ENCODE results near the gene CEBPA.
"Not testable (repeated sequence)": the region's sequence is repeated elsewhere in the genome, so short reads cannot be mapped to it uniquely, and the experiment has no call there.

CEBPA gene

DNA sequence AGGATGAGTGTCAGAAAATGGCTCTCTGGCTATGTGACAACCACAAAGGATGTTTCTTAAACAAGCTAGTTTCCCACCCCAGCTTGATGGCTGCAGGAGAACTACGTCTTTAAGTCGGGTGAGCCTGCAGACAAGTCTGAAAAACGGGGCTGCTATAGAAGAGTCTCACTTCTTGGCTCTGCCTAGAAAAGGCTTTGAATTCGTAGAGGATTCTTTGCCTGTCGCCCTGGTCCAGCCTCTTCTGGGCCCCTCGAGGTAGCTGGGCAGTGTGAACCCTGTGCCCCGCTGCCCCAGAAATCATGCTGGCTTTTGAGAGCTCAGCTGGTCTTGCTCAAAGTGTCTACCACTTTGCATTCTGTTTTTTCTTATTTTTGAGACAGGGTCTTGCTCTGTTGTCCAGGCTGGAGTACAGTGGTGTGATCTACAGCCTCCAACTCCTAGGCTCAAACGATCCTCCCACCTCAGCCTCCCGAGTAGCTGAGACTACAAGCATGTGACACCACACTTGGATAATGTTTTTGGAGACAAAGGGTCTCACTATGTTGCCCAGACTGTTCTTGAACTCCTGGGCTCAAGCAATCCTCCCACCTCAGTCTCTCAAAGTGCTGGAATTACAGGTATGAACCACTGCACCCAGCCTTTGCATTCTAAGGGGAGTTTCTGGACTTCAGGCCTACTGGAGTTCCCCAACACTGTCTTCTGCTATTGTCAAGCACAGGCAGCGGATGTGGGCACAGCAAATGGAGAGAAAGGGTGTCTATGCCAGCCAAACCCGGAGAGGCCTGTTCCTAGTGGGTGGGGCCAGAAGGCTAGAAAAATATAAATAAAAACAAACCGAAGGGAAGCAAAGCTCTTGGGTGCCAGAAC lies 6.5 kb downstream of the CEBPA start:
- H3K9me3 ChIP-seq (ENCODE audit: control insufficient read depth in 5 of 5, low read length in 5 of 5) = no peaks in the 10 kb centered on the region
- H3K4me1 ChIP-seq (ENCODE audit: control insufficient read depth in 5 of 5, insufficient read depth in 5 of 5, low read length in 5 of 5) = peaks cover 9 to 82% (median 76%) of the 10 kb centered on the region in 5 donors
- peak overlapping the region; percentile 87 for H3K27ac ChIP-seq (ENCODE audit: low read depth, low read length)
- H3K4me3 ChIP-seq (ENCODE audit: low read depth in 1 of 5, low read length in 5 of 5) = no peak overlapping the region
- no peaks in the 10 kb centered on the region for H3K27me3 ChIP-seq (ENCODE audit: control insufficient read depth in 5 of 5, insufficient read depth in 4 of 5, low read length in 5 of 5)
- H3K9ac ChIP-seq (ENCODE audit: low read length in 5 of 5) = no peak overlapping the region
- peaks cover 0 to 10% (median 0%) of the 10 kb centered on the region in 5 donors for H3K36me3 ChIP-seq (ENCODE audit: control insufficient read depth in 5 of 5, insufficient read depth in 5 of 5, low read length in 5 of 5)

DNA sequence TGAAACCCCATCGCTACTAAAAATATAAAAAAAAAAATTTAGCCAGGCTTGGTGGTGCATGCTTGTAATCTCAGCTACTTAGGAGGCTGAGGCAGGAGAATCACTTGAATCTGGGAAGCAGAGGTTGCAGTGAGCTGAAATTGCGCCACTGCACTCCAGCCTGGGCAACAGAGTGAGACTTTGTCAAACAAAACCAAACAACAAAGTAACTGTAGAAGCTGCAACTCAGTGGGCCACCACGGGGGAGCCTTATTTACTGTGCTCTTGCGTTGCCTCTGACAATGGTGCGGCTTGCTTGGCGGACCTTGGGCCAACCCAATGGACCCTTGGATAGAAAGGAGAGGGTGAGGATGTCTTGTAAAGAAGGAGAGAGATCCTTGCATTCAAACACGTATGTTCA lies 7.3 kb downstream of the CEBPA start:
- H3K27ac ChIP-seq (ENCODE audit: low read depth, low read length) = peak overlapping the region; percentile 87
- not testable (repeated sequence) for H3K9ac ChIP-seq (ENCODE audit: low read length in 5 of 5); H3K36me3 ChIP-seq (ENCODE audit: control insufficient read depth in 5 of 5, insufficient read depth in 5 of 5, low read length in 5 of 5); H3K27me3 ChIP-seq (ENCODE audit: control insufficient read depth in 5 of 5, insufficient read depth in 4 of 5, low read length in 5 of 5); H3K4me3 ChIP-seq (ENCODE audit: low read depth in 1 of 5, low read length in 5 of 5); H3K9me3 ChIP-seq (ENCODE audit: control insufficient read depth in 5 of 5, low read length in 5 of 5)
- peaks cover 9 to 82% (median 76%) of the 10 kb centered on the region in 5 donors for H3K4me1 ChIP-seq (ENCODE audit: control insufficient read depth in 5 of 5, insufficient read depth in 5 of 5, low read length in 5 of 5)

DNA sequence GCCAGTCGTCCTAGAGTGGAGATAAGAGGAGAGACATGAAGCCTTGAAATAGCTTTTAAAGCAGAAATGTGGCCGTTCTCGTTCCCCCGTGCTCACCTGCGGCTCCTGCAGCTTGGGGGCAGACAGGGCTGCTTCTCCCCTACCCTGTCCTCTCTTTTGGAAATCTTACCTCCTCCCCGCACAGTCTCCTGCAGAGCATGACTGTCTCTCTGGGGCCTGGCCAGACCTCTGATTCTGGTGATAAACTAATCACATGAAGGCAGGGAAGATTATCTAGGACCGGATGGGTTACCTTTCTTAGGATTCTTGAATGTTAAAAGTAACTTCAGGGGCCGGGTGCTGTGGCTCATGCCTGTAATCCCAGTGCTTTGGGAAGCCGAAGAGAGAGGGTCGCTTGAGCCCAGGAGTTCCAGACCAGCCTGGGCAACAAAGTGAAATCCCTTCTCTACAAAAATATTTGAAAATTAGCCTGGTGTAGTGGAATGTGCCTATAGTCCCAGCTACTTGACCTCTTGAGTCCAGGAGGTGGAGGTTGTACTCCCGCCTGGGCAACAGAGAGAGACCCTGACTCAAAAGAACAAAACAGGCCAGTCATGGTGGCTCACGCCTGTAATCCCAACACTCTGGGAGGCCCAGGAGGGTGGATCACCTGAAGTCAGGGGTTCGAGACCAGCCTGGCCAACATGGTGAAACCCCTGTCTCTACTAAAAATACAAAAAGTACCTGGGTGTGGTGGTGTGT lies 8.1 kb downstream of the CEBPA start:
- H3K27ac ChIP-seq (ENCODE audit: low read depth, low read length) = peak overlapping the region; percentile 87
- no peaks in the 10 kb centered on the region for H3K27me3 ChIP-seq (ENCODE audit: control insufficient read depth in 5 of 5, insufficient read depth in 4 of 5, low read length in 5 of 5)
- peaks cover 9 to 82% (median 75%) of the 10 kb centered on the region in 5 donors for H3K4me1 ChIP-seq (ENCODE audit: control insufficient read depth in 5 of 5, insufficient read depth in 5 of 5, low read length in 5 of 5)
- peaks cover 0 to 3% (median 0%) of the 10 kb centered on the region in 5 donors for H3K36me3 ChIP-seq (ENCODE audit: control insufficient read depth in 5 of 5, insufficient read depth in 5 of 5, low read length in 5 of 5)
- peak overlapping the region in 3 of 5 donors; percentile 49 to 66 (median 53) for H3K9ac ChIP-seq (ENCODE audit: low read length in 5 of 5)
- H3K9me3 ChIP-seq (ENCODE audit: control insufficient read depth in 5 of 5, low read length in 5 of 5) = peaks cover 0 to 10% (median 4%) of the 10 kb centered on the region in 5 donors
- H3K4me3 ChIP-seq (ENCODE audit: low read depth in 1 of 5, low read length in 5 of 5) = peak overlapping the region in 1 of 5 donors; percentile 32

DNA sequence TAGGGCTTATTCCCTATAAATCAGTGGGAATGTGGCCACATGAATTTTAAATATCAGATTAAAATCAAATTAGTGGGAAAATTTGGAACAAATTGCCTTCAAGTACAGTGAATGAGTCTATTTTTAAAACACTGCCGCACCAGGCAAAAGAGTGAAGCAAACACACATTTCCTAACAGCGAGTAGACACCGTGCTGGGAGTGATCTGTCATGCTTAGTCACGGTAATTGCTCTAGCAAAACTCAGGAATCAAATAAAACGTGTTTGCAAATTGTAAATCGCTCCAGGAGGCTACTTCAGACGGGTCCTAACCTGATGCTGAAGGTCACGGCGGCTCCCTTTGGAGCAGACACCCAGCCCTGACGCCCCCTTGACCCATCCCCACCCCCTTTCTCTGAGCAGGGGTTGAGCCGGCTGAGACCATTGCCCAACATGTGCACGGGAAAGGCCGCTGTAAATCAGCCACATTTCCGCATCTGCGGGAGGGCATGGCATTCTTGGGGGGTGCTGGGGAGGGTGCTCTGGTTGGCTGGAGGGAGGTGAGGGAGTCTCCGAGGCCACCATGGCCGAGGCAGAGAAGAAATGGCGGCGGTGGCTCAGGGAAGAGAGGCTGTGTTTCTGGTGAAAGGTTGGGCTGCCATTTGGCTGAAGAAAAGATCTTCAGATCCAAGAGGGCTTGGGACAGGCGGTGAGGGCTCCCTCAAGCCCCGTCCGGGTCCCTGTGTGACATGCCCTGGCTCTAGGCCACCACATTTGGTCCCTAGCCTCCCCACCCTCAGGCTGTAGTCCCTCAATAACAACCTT lies 8.9 kb downstream of the CEBPA start:
- H3K9ac ChIP-seq (ENCODE audit: low read length in 5 of 5) = peak overlapping the region in 4 of 5 donors; percentile 25 to 76 (median 60)

DNA sequence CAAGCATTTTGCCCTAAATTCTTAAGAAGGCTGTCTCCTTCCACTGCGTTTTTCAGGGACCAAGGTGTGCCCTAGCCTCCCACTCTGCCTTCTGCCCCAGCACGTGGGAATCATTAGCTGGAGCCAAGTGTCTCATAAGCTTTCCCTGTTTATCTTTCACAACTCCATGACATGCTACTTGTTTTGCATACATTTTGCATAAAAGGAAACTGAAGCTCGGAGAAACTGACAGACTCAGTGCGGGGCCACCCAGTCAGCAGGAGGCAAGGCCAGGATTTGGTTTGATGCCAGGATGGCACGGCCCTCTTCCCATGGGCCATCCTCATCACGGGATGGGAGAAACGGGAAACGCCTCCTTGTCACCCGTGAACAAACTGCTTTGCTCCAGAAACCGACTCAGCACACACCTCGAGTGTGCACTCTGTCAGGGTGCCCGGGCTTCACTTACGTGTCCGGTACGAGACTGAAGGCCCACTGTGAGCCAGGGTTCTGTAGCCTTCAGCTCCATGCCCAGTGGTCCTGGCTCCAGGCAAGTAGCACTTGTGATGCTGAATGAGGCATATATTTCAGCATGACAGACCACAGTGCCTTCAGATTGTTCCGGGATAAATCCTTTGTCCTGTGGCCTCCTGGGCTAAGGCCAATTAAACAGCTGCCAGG lies 9.6 kb downstream of the CEBPA start:
- no peaks in the 10 kb centered on the region for H3K27me3 ChIP-seq (ENCODE audit: control insufficient read depth in 5 of 5, insufficient read depth in 4 of 5, low read length in 5 of 5)
- no peaks in the 10 kb centered on the region for H3K36me3 ChIP-seq (ENCODE audit: control insufficient read depth in 5 of 5, insufficient read depth in 5 of 5, low read length in 5 of 5)
- peak overlapping the region in 3 of 5 donors; percentile 19 to 44 (median 35) for H3K4me3 ChIP-seq (ENCODE audit: low read depth in 1 of 5, low read length in 5 of 5)
- peaks cover 3 to 19% (median 17%) of the 10 kb centered on the region in 5 donors for H3K9me3 ChIP-seq (ENCODE audit: control insufficient read depth in 5 of 5, low read length in 5 of 5)
- peaks cover 9 to 67% (median 62%) of the 10 kb centered on the region in 5 donors for H3K4me1 ChIP-seq (ENCODE audit: control insufficient read depth in 5 of 5, insufficient read depth in 5 of 5, low read length in 5 of 5)
- H3K9ac ChIP-seq (ENCODE audit: low read length in 5 of 5) = peak overlapping the region in 3 of 5 donors; percentile 53 to 82 (median 76)
- peak overlapping the region; percentile 87 for H3K27ac ChIP-seq (ENCODE audit: low read depth, low read length)

More for the DNA sequence above, 8.9 kb downstream of the CEBPA start:
- peak overlapping the region in 4 of 5 donors; percentile 6 to 44 (median 27) for H3K4me3 ChIP-seq (ENCODE audit: low read depth in 1 of 5, low read length in 5 of 5)
- H3K27ac ChIP-seq (ENCODE audit: low read depth, low read length) = peak overlapping the region; percentile 87
- H3K4me1 ChIP-seq (ENCODE audit: control insufficient read depth in 5 of 5, insufficient read depth in 5 of 5, low read length in 5 of 5) = peaks cover 9 to 74% (median 68%) of the 10 kb centered on the region in 5 donors
- H3K36me3 ChIP-seq (ENCODE audit: control insufficient read depth in 5 of 5, insufficient read depth in 5 of 5, low read length in 5 of 5) = no peaks in the 10 kb centered on the region
- H3K9me3 ChIP-seq (ENCODE audit: control insufficient read depth in 5 of 5, low read length in 5 of 5) = peaks cover 2 to 13% (median 10%) of the 10 kb centered on the region in 5 donors
- H3K27me3 ChIP-seq (ENCODE audit: control insufficient read depth in 5 of 5, insufficient read depth in 4 of 5, low read length in 5 of 5) = no peaks in the 10 kb centered on the region

DNA sequence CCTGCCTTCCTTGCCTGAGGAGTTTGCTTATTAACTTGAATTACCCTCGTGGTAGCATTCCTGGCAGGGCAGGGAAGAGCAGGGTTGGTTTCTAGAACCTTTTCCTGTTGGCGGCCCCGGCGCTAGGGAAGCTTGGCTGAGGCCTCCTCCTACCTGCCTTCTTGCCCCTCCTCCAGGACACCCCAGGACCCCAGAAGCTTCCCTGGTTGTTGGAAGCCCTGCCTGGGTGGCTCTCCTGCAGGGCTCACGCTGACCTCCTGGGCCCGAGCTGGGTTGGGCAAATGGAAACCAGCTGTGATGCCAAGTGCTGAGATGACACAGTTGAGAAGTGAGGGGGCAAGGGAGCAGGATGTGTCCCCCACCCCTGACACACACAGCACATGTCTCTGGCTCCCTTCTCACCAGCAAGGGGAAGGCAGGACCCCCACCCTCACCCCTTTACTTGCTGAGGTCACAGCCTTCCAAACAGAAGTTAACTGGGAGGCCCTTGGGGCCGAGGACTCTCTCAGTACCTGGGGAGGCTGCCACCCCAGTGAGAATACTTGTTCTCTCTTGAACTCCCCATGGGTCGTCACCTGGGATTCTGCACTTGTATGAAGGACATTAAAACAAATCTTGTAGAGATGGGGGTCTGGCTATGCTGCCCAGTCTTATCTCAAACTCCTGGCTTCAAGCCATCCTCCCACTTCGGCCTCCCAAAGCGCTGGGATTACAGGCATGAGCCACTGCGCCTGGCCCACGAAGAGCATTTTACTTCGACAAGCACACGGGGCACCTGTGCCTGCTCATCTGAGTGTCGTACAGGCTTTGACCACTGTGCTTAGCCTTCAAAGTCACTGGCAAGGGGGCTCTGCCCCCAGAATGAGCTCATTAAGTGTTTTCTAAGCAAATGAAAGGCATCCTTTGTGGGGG lies 10.5 kb downstream of the CEBPA start:
- Histone ChIP-seq H3K4me1 (ENCODE audit: control insufficient read depth in 5 of 5, insufficient read depth in 5 of 5, low read length in 5 of 5) (peaks cover 9 to 64% (median 58%) of the 10 kb centered on the region in 5 donors), H3K27me3 (ENCODE audit: control insufficient read depth in 5 of 5, insufficient read depth in 4 of 5, low read length in 5 of 5) (no peaks in the 10 kb centered on the region), H3K27ac (ENCODE audit: low read depth, low read length) (peak overlapping the region; percentile 87), H3K9me3 (ENCODE audit: control insufficient read depth in 5 of 5, low read length in 5 of 5) (peaks cover 3 to 23% (median 17%) of the 10 kb centered on the region in 5 donors), H3K36me3 (ENCODE audit: control insufficient read depth in 5 of 5, insufficient read depth in 5 of 5, low read length in 5 of 5) (no peaks in the 10 kb centered on the region), H3K9ac (ENCODE audit: low read length in 5 of 5) (peak overlapping the region in 1 of 5 donors; percentile 28), H3K4me3 (ENCODE audit: low read depth in 1 of 5, low read length in 5 of 5) (peak overlapping the region in 1 of 5 donors; percentile 19)

DNA sequence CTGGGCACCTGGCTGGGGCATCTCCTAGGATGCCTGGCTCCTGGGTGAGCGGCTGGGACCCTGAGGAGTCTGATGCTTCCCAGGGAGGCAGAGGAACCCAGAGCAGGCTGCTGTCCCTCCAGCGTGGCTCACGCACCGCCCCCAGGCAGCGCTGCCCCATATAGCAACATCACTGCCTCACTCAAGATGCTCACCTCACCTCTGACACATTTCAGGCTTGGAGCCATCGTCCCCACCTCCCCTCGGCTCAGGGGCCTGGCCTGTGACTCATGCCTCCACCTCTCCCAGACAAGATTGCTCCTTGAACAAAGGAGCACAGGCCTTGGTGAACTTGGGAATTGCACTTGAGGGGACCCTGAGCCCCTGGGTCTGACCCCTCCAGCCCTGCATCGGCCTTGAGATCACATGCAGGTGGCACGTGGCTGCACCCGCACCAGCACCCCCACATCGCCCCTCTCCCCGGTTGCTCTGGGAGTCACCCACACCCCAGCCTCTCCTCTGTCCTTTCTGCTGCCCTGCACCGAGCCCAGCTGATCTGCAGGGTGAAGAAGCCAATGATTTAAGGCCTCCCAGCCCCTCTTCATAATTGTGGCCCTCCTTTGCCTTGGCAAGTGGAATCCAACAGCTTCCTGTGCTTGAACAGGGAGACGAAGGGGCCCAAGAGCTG lies 11.2 kb downstream of the CEBPA start:
- Histone ChIP-seq H3K9ac (ENCODE audit: low read length in 5 of 5) (no peak overlapping the region), H3K27ac (ENCODE audit: low read depth, low read length) (peak overlapping the region; percentile 87), H3K4me3 (ENCODE audit: low read depth in 1 of 5, low read length in 5 of 5) (no peak overlapping the region), H3K27me3 (ENCODE audit: control insufficient read depth in 5 of 5, insufficient read depth in 4 of 5, low read length in 5 of 5) (no peaks in the 10 kb centered on the region), H3K4me1 (ENCODE audit: control insufficient read depth in 5 of 5, insufficient read depth in 5 of 5, low read length in 5 of 5) (peaks cover 9 to 66% (median 56%) of the 10 kb centered on the region in 5 donors), H3K36me3 (ENCODE audit: control insufficient read depth in 5 of 5, insufficient read depth in 5 of 5, low read length in 5 of 5) (no peaks in the 10 kb centered on the region), H3K9me3 (ENCODE audit: control insufficient read depth in 5 of 5, low read length in 5 of 5) (peaks cover 3 to 23% (median 17%) of the 10 kb centered on the region in 5 donors)

DNA sequence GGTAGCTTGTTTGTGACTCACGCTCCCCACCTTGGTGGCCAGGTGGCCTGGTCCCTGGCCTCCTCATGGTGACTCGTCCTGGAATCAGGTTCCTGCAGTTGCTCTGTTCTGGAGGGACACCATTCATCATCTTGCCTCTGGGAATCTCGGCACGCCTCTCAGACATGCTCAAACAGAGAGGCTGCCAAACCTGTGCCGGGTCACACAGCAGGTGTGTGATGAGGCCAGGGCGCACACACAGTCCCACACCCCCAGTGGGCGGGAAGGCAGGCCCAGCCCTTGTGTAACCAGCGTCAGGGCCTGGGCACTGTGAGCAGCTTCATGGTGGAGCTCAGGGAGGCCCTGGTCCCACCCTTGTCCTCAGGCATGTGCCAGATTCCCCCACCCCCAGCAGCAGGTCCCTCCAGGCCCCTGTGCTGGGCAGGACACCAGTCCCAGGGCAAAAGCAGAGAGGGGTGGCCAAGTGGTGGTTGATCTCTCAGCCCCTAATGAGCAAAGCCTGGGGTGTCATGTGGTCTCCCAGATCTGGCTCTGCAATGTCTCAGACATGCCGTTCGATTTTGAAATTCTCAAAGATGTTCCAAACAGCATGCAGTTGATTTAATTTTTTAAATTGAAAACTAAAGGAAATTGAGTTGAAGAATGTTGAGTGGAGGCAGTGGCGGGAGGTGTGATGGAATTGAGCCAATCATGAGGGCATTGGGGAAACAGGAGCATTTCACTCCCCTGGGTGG lies 12.1 kb downstream of the CEBPA start:
- Histone ChIP-seq H3K4me3 (ENCODE audit: low read depth in 1 of 5, low read length in 5 of 5) (no peak overlapping the region), H3K27me3 (ENCODE audit: control insufficient read depth in 5 of 5, insufficient read depth in 4 of 5, low read length in 5 of 5) (no peaks in the 10 kb centered on the region), H3K27ac (ENCODE audit: low read depth, low read length) (peak overlapping the region; percentile 87), H3K36me3 (ENCODE audit: control insufficient read depth in 5 of 5, insufficient read depth in 5 of 5, low read length in 5 of 5) (no peaks in the 10 kb centered on the region), H3K9me3 (ENCODE audit: control insufficient read depth in 5 of 5, low read length in 5 of 5) (peaks cover 3 to 23% (median 17%) of the 10 kb centered on the region in 5 donors), H3K4me1 (ENCODE audit: control insufficient read depth in 5 of 5, insufficient read depth in 5 of 5, low read length in 5 of 5) (peaks cover 11 to 73% (median 62%) of the 10 kb centered on the region in 5 donors), H3K9ac (ENCODE audit: low read length in 5 of 5) (no peak overlapping the region)
